K562 (cell line): Measurements from ENCODE around the gene CENPA. TPM values are rescaled to one million over a fixed set of nuclear protein-coding genes. Genes with fewer than 3 reads are reported as not detected.

Experiments
- ATAC-seq: fragments of 200-7000 bp; cut with Tn5 transposase; 3 replicates; pipeline ENCODE4 v1.9.1; 2020; ENCODE audit warnings: moderate library complexity
- BruUV-seq: library from RNA; stranded (reverse); fragments of 400-500 nt; replicated peaks from 2 replicates; lab custom pipeline; 2021; lab: Mats Ljungman, UMichigan
- CTCF ChIA-PET: fragments of 300-600 bp; formaldehyde crosslinking; extraction: SDS; loops from one replicate; lab custom pipeline; 2021; ENCODE audit warnings: low intra/inter-chr PET ratio; lab: Yijun Ruan, JAX
- POLR2A ChIA-PET: fragments of 300-600, 350-650 bp; sonication (Branson Sonifier 250); formaldehyde crosslinking; extraction: SDS; loops from one replicate; lab custom pipeline; 2021; ENCODE audit warnings: antibody characterized with exemption, inconsistent platforms; lab: Yijun Ruan, JAX
- DNase-seq, 4 experiments: peaks; one replicate each; pipeline versions ENCODE4 v3.0.0 to v3.0.0-alpha.2; 2011 to 2018; ENCODE audit warnings: low spot score in 3 of 4, mixed read lengths in 3 of 4; ENCODE audit errors: extremely low read depth in 1 of 4
- FAIRE-seq: peaks from 2 replicates; lab custom pipeline; 2011; peaks lifted over from hg19 to GRCh38; lab: Jason Lieb, UNC
- H2AFZ ChIP-seq: 2 replicates; pipeline ENCODE4 v1.6.0; 2011; ENCODE audit warnings: low read depth, low read length, control low read depth, inconsistent platforms
- H3K27ac ChIP-seq: fragments of 200-600 bp; 3 replicates; pipeline ENCODE4 v1.8.0; 2011; ENCODE audit warnings: low read depth, mild to moderate bottlenecking, control low read depth, inconsistent platforms, low read length, moderate library complexity, mixed read lengths; ENCODE audit errors: extremely low read depth
- H3K27me3 ChIP-seq, 2 experiments: fragments of 300-600 bp in 1 of 2; 2 replicates in 1 of 2; 3 replicates in 1 of 2; pipeline versions ENCODE4 v1.6.0 to v1.8.0; 2011; ENCODE audit warnings: inconsistent platforms in 2 of 2, low read length in 2 of 2, mild to moderate bottlenecking in 1 of 2, mixed read lengths in 1 of 2, moderate library complexity in 1 of 2; ENCODE audit not compliant: control insufficient read depth in 2 of 2, insufficient read depth in 2 of 2
- H3K36me3 ChIP-seq: fragments of 300-600 bp; 3 replicates; pipeline ENCODE4 v1.8.0; 2011; ENCODE audit warnings: mild to moderate bottlenecking, low read length, inconsistent platforms; ENCODE audit not compliant: control insufficient read depth, insufficient read depth
- H3K4me1 ChIP-seq, 2 experiments: fragments of 200-600 bp in 1 of 2; replicated peaks in 1 of 2; 2 replicates in 1 of 2; 3 replicates in 1 of 2; pipeline versions ENCODE4 v1.5.1 to v1.8.0; 2011; ENCODE audit warnings: inconsistent platforms in 2 of 2, low read length in 2 of 2, mild to moderate bottlenecking in 1 of 2, mixed read lengths in 1 of 2, moderate library complexity in 1 of 2; ENCODE audit not compliant: control insufficient read depth in 2 of 2, insufficient read depth in 2 of 2
- H3K4me2 ChIP-seq: 2 replicates; pipeline ENCODE4 v1.6.1; 2011; ENCODE audit warnings: low read length, control low read depth, inconsistent platforms, mixed read lengths; ENCODE audit not compliant: insufficient read depth
- H3K4me3 ChIP-seq: fragments of 200-600 bp; sonication (generic), shearing (Covaris generic); 2 replicates; pipeline ENCODE4 v1.5.1; 2016; ENCODE audit warnings: control low read depth, inconsistent platforms
- H3K79me2 ChIP-seq: fragments of 200-600 bp; 3 replicates; pipeline ENCODE4 v1.8.0; 2011; ENCODE audit warnings: low read length, inconsistent platforms; ENCODE audit not compliant: control insufficient read depth, insufficient read depth
- H3K9ac ChIP-seq, 2 experiments: 2 replicates each; pipeline versions ENCODE4 v1.6.0 to v1.6.1; 2011; ENCODE audit warnings: low read depth in 2 of 2, low read length in 2 of 2, control low read depth in 1 of 2, inconsistent platforms in 1 of 2, mild to moderate bottlenecking in 1 of 2, mixed read lengths in 1 of 2; ENCODE audit not compliant: insufficient read depth in 1 of 2
- H3K9me1 ChIP-seq: one replicate; pipeline ENCODE4 v1.6.0; 2011; ENCODE audit warnings: inconsistent platforms, mild to moderate bottlenecking, low read length, moderate library complexity; ENCODE audit not compliant: control insufficient read depth, insufficient read depth
- H3K9me3 ChIP-seq: replicated peaks from 2 replicates; pipeline ENCODE4 v1.5.1; 2011; ENCODE audit warnings: low read depth, low read length, inconsistent platforms; ENCODE audit not compliant: control insufficient read depth, insufficient read depth
- H4K20me1 ChIP-seq: replicated peaks from 2 replicates; pipeline ENCODE4 v1.6.1; 2011; ENCODE audit warnings: low read length, inconsistent platforms, mixed read lengths; ENCODE audit not compliant: control insufficient read depth, insufficient read depth
- ATF6 ChIP-seq: sonication (generic); formaldehyde crosslinking; IDR thresholded peaks from 2 replicates; pipeline ENCODE4 v1.4.0; 2020; ENCODE audit warnings: mild to moderate bottlenecking, missing genetic modification reagents
- CBFA2T3 ChIP-seq: fragments of 450-650 bp; IDR thresholded peaks from 2 replicates; pipeline ENCODE4 v1.6.1; 2017
- CBX1 ChIP-seq: sonication (generic); IDR thresholded peaks from 2 replicates; pipeline ENCODE4 v1.6.1; 2016; ENCODE audit warnings: antibody characterized with exemption, low read depth, mild to moderate bottlenecking
- ELF1 ChIP-seq: fragments of 200-800 bp; sonication (Bioruptor generic); IDR thresholded peaks from 2 replicates; pipeline ENCODE4 v1.6.1; 2016; ENCODE audit warnings: missing genetic modification characterization, missing compliant biosample characterization
- ILF3 ChIP-seq: fragments of 450-650 bp; IDR thresholded peaks from 2 replicates; pipeline ENCODE4 v1.6.1; 2018; ENCODE audit warnings: antibody characterized with exemption, mild to moderate bottlenecking, moderate library complexity, borderline replicate concordance
- KLF10 ChIP-seq: fragments of 250-450 bp; sonication (Bioruptor Pico); IDR thresholded peaks from 2 replicates; pipeline ENCODE4 v1.6.1; 2021; ENCODE audit warnings: matching md5 sums
- MED1 ChIP-seq: sonication (generic); formaldehyde crosslinking; IDR thresholded peaks from 2 replicates; pipeline ENCODE4 v1.8.1; 2023; ENCODE audit warnings: missing genetic modification reagents, borderline replicate concordance
- MTA2 ChIP-seq: fragments of 450-650 bp; IDR thresholded peaks from 2 replicates; pipeline ENCODE4 v1.6.1; 2016; ENCODE audit warnings: low read depth
- NCOR1 ChIP-seq: fragments of 450-650 bp; IDR thresholded peaks from 2 replicates; pipeline ENCODE4 v1.6.1; 2016; ENCODE audit warnings: mild to moderate bottlenecking, moderate library complexity
- NFE2L1 ChIP-seq: fragments of 450-650 bp; IDR thresholded peaks from 2 replicates; pipeline ENCODE4 v1.6.1; 2016; ENCODE audit warnings: missing genetic modification characterization, low read depth, mild to moderate bottlenecking, missing compliant biosample characterization, moderate library complexity, borderline replicate concordance
- NR2F6 ChIP-seq: fragments of 450-650 bp; formaldehyde crosslinking; IDR thresholded peaks from 2 replicates; pipeline ENCODE4 v1.4.0; 2020; ENCODE audit warnings: mild to moderate bottlenecking
- POLR2H ChIP-seq: IDR thresholded peaks from 2 replicates; pipeline ENCODE4 v1.6.1; 2016; ENCODE audit warnings: missing genetic modification characterization, low read depth, mild to moderate bottlenecking, control low read depth, missing compliant biosample characterization, moderate library complexity
- RUNX1 ChIP-seq: sonication (generic); IDR thresholded peaks from 2 replicates; pipeline ENCODE4 v1.6.1; 2016; ENCODE audit warnings: antibody characterized with exemption, low read depth
- SMARCE1 ChIP-seq: fragments of 450-650 bp; IDR thresholded peaks from 2 replicates; pipeline ENCODE4 v1.7.1; 2016; ENCODE audit warnings: mild to moderate bottlenecking
- SRSF3 ChIP-seq: fragments of 200-400 bp; formaldehyde crosslinking; IDR thresholded peaks from 2 replicates; pipeline ENCODE4 v1.6.1; 2016; ENCODE audit warnings: mild to moderate bottlenecking, low read length, moderate library complexity; ENCODE audit not compliant: insufficient read depth
- TARDBP ChIP-seq: fragments of 450-650 bp; IDR thresholded peaks from 2 replicates; pipeline ENCODE4 v1.6.1; 2016
- ZBED1 ChIP-seq: IDR thresholded peaks from 2 replicates; pipeline ENCODE4 v1.6.1; 2014
- ZBTB26 ChIP-seq: fragments of 450-650 bp; formaldehyde crosslinking; IDR thresholded peaks from 2 replicates; pipeline ENCODE4 v1.4.0; 2022; ENCODE audit warnings: missing genetic modification characterization
- ZNF384 ChIP-seq: IDR thresholded peaks from 2 replicates; pipeline ENCODE4 v1.6.1; 2012; ENCODE audit warnings: low read depth, low read length, improper control_type of control experiment
- ZNF696 ChIP-seq: fragments of 250-450 bp; sonication (Bioruptor Pico); conservative IDR thresholded peaks from 2 replicates; pipeline ENCODE4 v1.4.0; 2020; ENCODE audit warnings: mild to moderate bottlenecking, moderate library complexity
- WGBS: fragments of 100-300 bp; shearing (Covaris generic); methylation state at CpG from one replicate; pipeline ENCODE4 v1.1.6; 2016; ENCODE audit warnings: low coverage, mixed read lengths; ENCODE audit not compliant: insufficient coverage; ENCODE audit errors: missing lambda C conversion rate; 5-methylcytosine and 5-hydroxymethylcytosine counted together
- in situ Hi-C: fragments of 300-500 bp; cut with MboI; formaldehyde crosslinking; loops from 4 replicates; pipeline ENCODE4 v1.15.0; 2018; ENCODE audit warnings: inconsistent platforms, mixed read lengths
- intact Hi-C: fragments of 100-400 bp; cut with micrococcal nuclease; formaldehyde crosslinking; loops from 2 replicates; pipeline ENCODE4 v1.14.2; 2022
- polyA plus RNA-seq, 8 experiments: library from polyadenylated mRNA; depleted of rRNA in 4 of 8; stranded (reverse) in 5 of 8; unstranded in 3 of 8; fragments of >200 nt; fragmentation: Nextera tagmentation in 2 of 8; fragmentation: Illumina TruSeq in 1 of 8; extraction: Ambion mirVana in 2 of 8; extraction: Trizol in 1 of 8; gene quantifications; 2 replicates each; pipeline versions ENCODE4 v1.2.1 to v1.2.3, GENCODE V29; 2011 to 2014; ENCODE audit warnings: inconsistent platforms in 1 of 8, missing spikeins in 1 of 8
- total RNA-seq, 7 experiments: library from RNA; depleted of rRNA in 6 of 7; stranded (reverse); fragments of >200 nt in 6 of 7; fragmentation: Illumina TruSeq in 2 of 7; extraction: Trizol in 2 of 7; gene quantifications; 2 replicates each; pipeline versions ENCODE4 v1.2.1 to v1.2.3, GENCODE V29; 2011 to 2021; ENCODE audit warnings: low replicate concordance in 1 of 7

The CENPA gene
- total and polyA plus RNA-seq, 9 of the 15 experiments (the other 6 are each of a cell fraction or from before 2014, with no cell fraction given), result 11.3 to 61.7 (median 44.7) TPM

- CTCF ChIA-PET, result interaction anchor here (0.6 kb wide), 1 partner anchor 143 kb away, joined by 3 read pairs; no protein-coding TSS in a partner anchor
- H3K4me2 ChIP-seq, result no peak overlapping the region
- intact Hi-C loops, result no loop called here
Observed at GRCh38 chr2:26816893-26817292, 31.0 kb downstream of the CENPA start.

More at GRCh38 chr2:26816893-26817292, 31.0 kb downstream of the CENPA start:
- 3% methylated on average over 3 of the region's 3 CpGs for WGBS
- ATAC-seq (peak; percentile 88), FAIRE-seq (peak; percentile 32), DNase-seq (peak; percentile 23 to 49 (median 38))
- POLR2A ChIA-PET, result interaction anchor here (0.9 to 1.0 kb wide), 3 partner anchors 11 to 31 kb away, joined by 3 read pairs; partner anchors contain the start of gene CENPA
- no peak overlapping the region for H3K27ac ChIP-seq
- H3K9me1 ChIP-seq, result no peaks in the 10 kb centered on the region
- H3K79me2 ChIP-seq, result no peaks in the 10 kb centered on the region
- no TSS peak for BruUV-seq
- in situ Hi-C loops, result no loop called here
- H3K4me1 ChIP-seq, result peaks cover 4 to 5% of the 10 kb centered on the region in 2 experiments; a peak in 3 of 5 replicates
- no peak overlapping the region for H3K9ac ChIP-seq
- H3K36me3 ChIP-seq, result no peaks in the 10 kb centered on the region
- no peak overlapping the region for H3K4me3 ChIP-seq
- no peaks in the 10 kb centered on the region for H4K20me1 ChIP-seq
- no peaks in the 10 kb centered on the region for H3K9me3 ChIP-seq
- H2AFZ ChIP-seq, result no peak overlapping the region
- peaks cover 29 to 61% of the 10 kb centered on the region in 2 experiments for H3K27me3 ChIP-seq
- TF ChIP-seq TARDBP (no peak), POLR2H (tag) (no peak), ILF3 (no peak), KLF10 (no peak), ZBTB26 (CRISPR knock-in tag) (no peak), RUNX1 (no peak), SMARCE1 (no peak), ELF1 (tag) (no peak), CBFA2T3 (no peak), CBX1 (no peak), ATF6 (no peak), SRSF3 (no peak), MED1 (CRISPR knock-in tag) (no peak), NR2F6 (no peak), ZBED1 (no peak), MTA2 (no peak), NFE2L1 (tag) (no peak), ZNF696 (CRISPR knock-in tag) (no peak), ZNF384 (no peak), NCOR1 (no peak)
